Keratinocyte (primary cell): Measurements from ENCODE around the gene NME7. TPM values are rescaled to one million over a fixed set of nuclear protein-coding genes. Genes with fewer than 3 reads are reported as not detected.

Experiments used
- DNase-seq: peaks from one replicate; pipeline ENCODE4 v3.0.0-alpha.2; 2011; ENCODE audit warnings: low read depth, missing footprints, low spot score
- FAIRE-seq: peaks from 2 replicates; lab custom pipeline; 2011; peaks lifted over from hg19 to GRCh38; lab: Jason Lieb, UNC
- H2AFZ ChIP-seq: 2 replicates; pipeline ENCODE4 v1.6.0; 2012; ENCODE audit warnings: low read length, control low read depth, inconsistent platforms; ENCODE audit not compliant: control insufficient read depth
- H3K27ac ChIP-seq: 2 replicates; pipeline ENCODE4 v1.5.1; 2011; ENCODE audit warnings: low read length; ENCODE audit not compliant: control insufficient read depth, insufficient read depth
- H3K27me3 ChIP-seq: 3 replicates; pipeline ENCODE4 v1.6.0; 2011; ENCODE audit warnings: low read length; ENCODE audit not compliant: control insufficient read depth, insufficient read depth; ENCODE audit errors: extremely low read depth
- H3K36me3 ChIP-seq, 2 experiments: 2 replicates in 1 of 2; 3 replicates in 1 of 2; pipeline ENCODE4 v1.5.1; 2011; ENCODE audit warnings: low read length in 2 of 2, mild to moderate bottlenecking in 1 of 2; ENCODE audit not compliant: control insufficient read depth in 2 of 2, insufficient read depth in 2 of 2; ENCODE audit errors: extremely low read depth in 1 of 2
- H3K4me1 ChIP-seq: 3 replicates; pipeline ENCODE4 v1.5.1; 2011; ENCODE audit warnings: low read length; ENCODE audit not compliant: control insufficient read depth, insufficient read depth; ENCODE audit errors: extremely low read depth
- H3K4me2 ChIP-seq: 3 replicates; pipeline ENCODE4 v1.6.0; 2011; ENCODE audit warnings: low read depth, low read length; ENCODE audit not compliant: control insufficient read depth, insufficient read depth; ENCODE audit errors: extremely low read depth
- H3K4me3 ChIP-seq, 3 experiments: fragments of 200-600 bp in 1 of 3; sonication (generic) in 1 of 3; 2 replicates in 2 of 3; 3 replicates in 1 of 3; pipeline ENCODE4 v1.5.1; 2011 to 2016; ENCODE audit warnings: low read length in 3 of 3, mild to moderate bottlenecking in 3 of 3, control low read depth in 2 of 3, inconsistent platforms in 1 of 3, low read depth in 1 of 3, mixed read lengths in 1 of 3, mixed run types in 1 of 3, moderate library complexity in 1 of 3; ENCODE audit not compliant: control insufficient read depth in 2 of 3, insufficient read depth in 2 of 3; ENCODE audit errors: extremely low read depth in 1 of 3
- H3K79me2 ChIP-seq: 2 replicates; pipeline ENCODE4 v1.6.0; 2012; ENCODE audit warnings: low read length; ENCODE audit not compliant: control insufficient read depth, insufficient read depth
- H3K9ac ChIP-seq: 3 replicates; pipeline ENCODE4 v1.6.0; 2011; ENCODE audit warnings: low read length; ENCODE audit not compliant: control insufficient read depth, insufficient read depth; ENCODE audit errors: extremely low read depth
- H3K9me1 ChIP-seq: 3 replicates; pipeline ENCODE4 v1.6.0; 2011; ENCODE audit warnings: low read length; ENCODE audit not compliant: control insufficient read depth, insufficient read depth; ENCODE audit errors: extremely low read depth
- H3K9me3 ChIP-seq: 2 replicates; pipeline ENCODE4 v1.5.1; 2012; ENCODE audit warnings: low read depth, low read length; ENCODE audit not compliant: control insufficient read depth
- H4K20me1 ChIP-seq: 3 replicates; pipeline ENCODE4 v1.6.0; 2011; ENCODE audit warnings: low read length; ENCODE audit not compliant: control insufficient read depth, insufficient read depth; ENCODE audit errors: extremely low read depth
- CTCF ChIP-seq, 3 experiments: IDR thresholded peaks in 1 of 3; conservative IDR thresholded peaks in 1 of 3; optimal IDR thresholded peaks in 1 of 3; 2 replicates in 2 of 3; 3 replicates in 1 of 3; pipeline versions ENCODE3 to v1.5.1; 2011; ENCODE audit warnings: low read length in 3 of 3, mild to moderate bottlenecking in 3 of 3, moderate library complexity in 2 of 3, control low read depth in 1 of 3, inconsistent platforms in 1 of 3; ENCODE audit not compliant: insufficient read depth in 2 of 3; ENCODE audit errors: extremely low read depth in 1 of 3
- EZH2 ChIP-seq: IDR thresholded peaks from one replicate; pipeline ENCODE4 v1.6.1; 2012; ENCODE audit warnings: inconsistent platforms, mild to moderate bottlenecking, low read length, moderate library complexity
- dilution Hi-C: fragments of 300-500 bp; cut with MboI; formaldehyde crosslinking; loops from one replicate; pipeline ENCODE4 v1.7.0; 2020; ENCODE audit warnings: low sequenced_read_pairs; ENCODE audit not compliant: extremely low pct_ligation_motif_present
- polyA plus RNA-seq, 5 experiments: library from polyadenylated mRNA; depleted of rRNA in 3 of 5; stranded (reverse) in 3 of 5; stranded (forward) in 1 of 5; unstranded in 1 of 5; fragments of >200 nt; gene quantifications; 1 replicate in 1 of 5; 2 replicates in 3 of 5; 3 replicates in 1 of 5; pipeline versions ENCODE4 v1.2.1 to v1.2.3, GENCODE V29; 2011 to 2012; ENCODE audit warnings: missing spikeins in 2 of 5, low read depth in 1 of 5, low replicate concordance in 1 of 5

The NME7 gene
- polyA plus RNA-seq, 1 donor (not counting 4 experiments of a cell fraction or from before 2014, with no cell fraction given), result 52.9 TPM

- Histone ChIP-seq H3K9me1 (no peaks in the 10 kb centered on the region), H3K4me3 (no peak overlapping the region), H3K9ac (no peak overlapping the region), H3K36me3 (no peaks in the 10 kb centered on the region), H3K79me2 (no peaks in the 10 kb centered on the region), H3K4me2 (no peak overlapping the region), H3K4me1 (no peaks in the 10 kb centered on the region), H2AFZ (no peak overlapping the region), H3K9me3 (no peaks in the 10 kb centered on the region), H4K20me1 (no peaks in the 10 kb centered on the region), H3K27me3 (no peaks in the 10 kb centered on the region), H3K27ac (no peak overlapping the region)
- DNase-seq (no peak), FAIRE-seq (no peak)
- TF ChIP-seq CTCF (optimal IDR thresholded peaks at IDR 0.05 in 1 of 3, IDR thresholded peaks at IDR 0.05 in 1 of 3, conservative IDR thresholded peaks at IDR 0.05 in 1 of 3; ENCODE audit: extremely low read depth in 1 of 3, insufficient read depth in 2 of 3, low read length in 3 of 3) (no peak), EZH2 (no peak)
- dilution Hi-C loops, result no loop called here
Measured at GRCh38 chr1:169260478-169261151, 107.0 kb downstream of the NME7 start.

- H3K4me2 ChIP-seq, result no peak overlapping the region
- dilution Hi-C loops, result no loop called here
- no peaks in the 10 kb centered on the region for H3K9me1 ChIP-seq
Measured at GRCh38 chr1:169259816-169260215, 107.8 kb downstream of the NME7 start.

More at GRCh38 chr1:169259816-169260215, 107.8 kb downstream of the NME7 start:
- Histone ChIP-seq H3K36me3 (no peaks in the 10 kb centered on the region), H3K27me3 (no peaks in the 10 kb centered on the region), H3K9me3 (no peaks in the 10 kb centered on the region), H3K9ac (no peak overlapping the region), H2AFZ (no peak overlapping the region), H3K27ac (no peak overlapping the region), H3K4me1 (no peaks in the 10 kb centered on the region), H3K79me2 (no peaks in the 10 kb centered on the region), H4K20me1 (no peaks in the 10 kb centered on the region), H3K4me3 (no peak overlapping the region)
- DNase-seq (no peak), FAIRE-seq (no peak)
- TF ChIP-seq EZH2, result no peak
- TF ChIP-seq CTCF (optimal IDR thresholded peaks at IDR 0.05 in 1 of 3, IDR thresholded peaks at IDR 0.05 in 1 of 3, conservative IDR thresholded peaks at IDR 0.05 in 1 of 3; ENCODE audit: extremely low read depth in 1 of 3, insufficient read depth in 2 of 3, low read length in 3 of 3), result no peak
